IMR-90 (cell line): ENCODE data around the gene EBF3. TPM values are rescaled to one million over a fixed set of nuclear protein-coding genes. Genes with fewer than 3 reads are reported as not detected.

ENCODE experiments used
- ATAC-seq: fragments of 200-7000 bp; cut with Tn5 transposase; 2 replicates; pipeline ENCODE4 v1.9.1; 2020; ENCODE audit warnings: low read depth, mild to moderate bottlenecking, moderate library complexity
- BruUV-seq: library from RNA; stranded (reverse); fragments of 400-500 nt; replicated peaks from 2 replicates; lab custom pipeline; 2021; lab: Mats Ljungman, UMichigan
- CTCF ChIA-PET: fragments of 300-600 bp; formaldehyde crosslinking; extraction: SDS; loops from one replicate; lab custom pipeline; 2021; ENCODE audit warnings: antibody characterized with exemption; lab: Yijun Ruan, JAX
- POLR2A ChIA-PET: fragments of 300-600 bp; sonication (Branson Sonifier 250); formaldehyde crosslinking; loops from one replicate; lab custom pipeline; 2022; ENCODE audit warnings: antibody characterized with exemption; ENCODE audit not compliant: unreplicated experiment; lab: Charles Lee
- DNase-seq: peaks from one replicate; pipeline ENCODE4 v3.0.0; 2013
- H2AFZ ChIP-seq: replicated peaks from 2 replicates; pipeline ENCODE3; 2013; ENCODE audit warnings: low read length, mild to moderate bottlenecking; ENCODE audit not compliant: poor library complexity
- H2AK5ac ChIP-seq: 2 replicates; pipeline ENCODE4 v1.6.1; 2013; ENCODE audit warnings: low read depth, low read length, inconsistent platforms
- H2AK9ac ChIP-seq: replicated peaks from 2 replicates; pipeline ENCODE3; 2013; ENCODE audit warnings: mild to moderate bottlenecking, low read depth, low read length, moderate library complexity; ENCODE audit not compliant: poor library complexity
- H2BK120ac ChIP-seq: 2 replicates; pipeline ENCODE4 v1.6.1; 2013; ENCODE audit warnings: low read depth, low read length, inconsistent platforms
- H2BK15ac ChIP-seq: 3 replicates; pipeline ENCODE4 v1.6.1; 2013; ENCODE audit warnings: low read depth, low read length, inconsistent platforms
- H2BK20ac ChIP-seq: 2 replicates; pipeline ENCODE4 v1.6.1; 2013; ENCODE audit warnings: low read depth, mild to moderate bottlenecking, inconsistent platforms, low read length, moderate library complexity
- H2BK5ac ChIP-seq: 2 replicates; pipeline ENCODE4 v1.6.1; 2013; ENCODE audit warnings: mild to moderate bottlenecking, low read depth, low read length, inconsistent platforms; ENCODE audit not compliant: poor library complexity, severe bottlenecking
- H3K14ac ChIP-seq: replicated peaks from 2 replicates; pipeline ENCODE4 v1.6.1; 2013; ENCODE audit warnings: low read depth, low read length, inconsistent platforms
- H3K18ac ChIP-seq: 2 replicates; pipeline ENCODE4 v1.6.1; 2013; ENCODE audit warnings: low read depth, low read length, control low read depth
- H3K23ac ChIP-seq: 2 replicates; pipeline ENCODE4 v1.6.1; 2013; ENCODE audit warnings: low read depth, low read length, inconsistent platforms
- H3K27ac ChIP-seq: 2 replicates; pipeline ENCODE4 v1.5.1; 2013; ENCODE audit warnings: mild to moderate bottlenecking, control low read depth, low read length; ENCODE audit not compliant: insufficient read depth
- H3K27me3 ChIP-seq: 2 replicates; pipeline ENCODE4 v1.6.1; 2013; ENCODE audit warnings: low read length; ENCODE audit not compliant: control insufficient read depth, insufficient read depth
- H3K36me3 ChIP-seq: 2 replicates; pipeline ENCODE4 v1.6.1; 2013; ENCODE audit warnings: low read length, mixed read lengths; ENCODE audit not compliant: control insufficient read depth, insufficient read depth
- H3K4ac ChIP-seq: 2 replicates; pipeline ENCODE4 v1.6.1; 2013; ENCODE audit warnings: low read depth, low read length, inconsistent platforms
- H3K4me1 ChIP-seq: 2 replicates; pipeline ENCODE4 v1.6.1; 2013; ENCODE audit warnings: low read length, mixed read lengths; ENCODE audit not compliant: control insufficient read depth, insufficient read depth
- H3K4me2 ChIP-seq: 2 replicates; pipeline ENCODE4 v1.6.1; 2013; ENCODE audit warnings: low read depth, mild to moderate bottlenecking, control low read depth, low read length, moderate library complexity
- H3K4me3 ChIP-seq: 2 replicates; pipeline ENCODE4 v1.5.1; 2013; ENCODE audit warnings: low read depth, mild to moderate bottlenecking, control low read depth, low read length, moderate library complexity; ENCODE audit not compliant: insufficient read depth
- H3K56ac ChIP-seq: 2 replicates; pipeline ENCODE4 v1.6.1; 2013; ENCODE audit warnings: low read length, inconsistent platforms; ENCODE audit not compliant: insufficient read depth; ENCODE audit errors: extremely low read depth
- H3K79me1 ChIP-seq, 2 experiments: 2 replicates each; pipeline ENCODE4 v1.6.1; 2013; ENCODE audit warnings: low read length in 2 of 2, inconsistent platforms in 1 of 2, low read depth in 1 of 2
- H3K9ac ChIP-seq: 2 replicates; pipeline ENCODE4 v1.6.1; 2013; ENCODE audit warnings: low read depth, low read length, control low read depth
- H3K9me1 ChIP-seq: 2 replicates; pipeline ENCODE4 v1.6.1; 2013; ENCODE audit warnings: low read length, inconsistent platforms; ENCODE audit not compliant: insufficient read depth
- H3K9me3 ChIP-seq: 2 replicates; pipeline ENCODE4 v1.6.1; 2013; ENCODE audit warnings: low read length; ENCODE audit not compliant: control insufficient read depth, insufficient read depth
- H4K20me1 ChIP-seq: 2 replicates; pipeline ENCODE4 v1.6.1; 2013; ENCODE audit warnings: low read length, inconsistent platforms; ENCODE audit not compliant: insufficient read depth
- H4K5ac ChIP-seq: 2 replicates; pipeline ENCODE4 v1.6.1; 2013; ENCODE audit warnings: mild to moderate bottlenecking, low read depth, low read length, control low read depth
- H4K8ac ChIP-seq, 2 experiments: 2 replicates each; pipeline ENCODE4 v1.6.1; 2013; ENCODE audit warnings: low read depth in 2 of 2, low read length in 2 of 2, control low read depth in 1 of 2, inconsistent platforms in 1 of 2
- H4K91ac ChIP-seq: 2 replicates; pipeline ENCODE4 v1.6.1; 2013; ENCODE audit warnings: low read depth, low read length, inconsistent platforms; ENCODE audit not compliant: insufficient read depth
- CEBPB ChIP-seq: IDR thresholded peaks from 2 replicates; pipeline ENCODE4 v1.6.1; 2012; ENCODE audit warnings: low read depth, low read length, improper control_type of control experiment
- CHD1 ChIP-seq: IDR thresholded peaks from 2 replicates; pipeline ENCODE4 v1.6.1; 2012; ENCODE audit warnings: low read depth, low read length, improper control_type of control experiment
- CTCF ChIP-seq: conservative IDR thresholded peaks from 2 replicates; pipeline ENCODE4 v1.5.1; 2012; ENCODE audit warnings: mild to moderate bottlenecking, low read depth, low read length, improper control_type of control experiment
- MAZ ChIP-seq: IDR thresholded peaks from 2 replicates; pipeline ENCODE4 v1.6.1; 2012; ENCODE audit warnings: low read depth, mild to moderate bottlenecking, low read length, improper control_type of control experiment, moderate library complexity, borderline replicate concordance
- POLR2A ChIP-seq: IDR thresholded peaks from 2 replicates; pipeline ENCODE4 v1.6.1; 2012; ENCODE audit warnings: mild to moderate bottlenecking, low read depth, low read length
- RAD21 ChIP-seq: IDR thresholded peaks from 2 replicates; pipeline ENCODE4 v1.6.1; 2012; ENCODE audit warnings: low read length, improper control_type of control experiment
- RFX5 ChIP-seq: IDR thresholded peaks from 2 replicates; pipeline ENCODE4 v1.8.0; 2012; ENCODE audit warnings: low read depth, mild to moderate bottlenecking, low read length, moderate library complexity
- WGBS, 2 experiments: methylation state at CpG; one replicate each; pipeline versions ENCODE4 v1.1.5 to v1.1.7; 2013; ENCODE audit warnings: missing lambda C conversion rate in 2 of 2; ENCODE audit not compliant: insufficient read length in 1 of 2; ENCODE audit errors: extremely low coverage in 2 of 2; 5-methylcytosine and 5-hydroxymethylcytosine counted together
- dilution Hi-C: fragments of 300-500 bp; cut with HindIII; formaldehyde crosslinking; loops from one replicate; pipeline ENCODE4 v1.14.3; 2018; ENCODE audit warnings: low sequenced_read_pairs; ENCODE audit not compliant: unreplicated experiment
- in situ Hi-C: fragments of 300-500 bp; cut with MboI; formaldehyde crosslinking; loops from 3 replicates; pipeline ENCODE4 v1.14.3; 2019; ENCODE audit warnings: low sequenced_read_pairs, inconsistent platforms, mixed read lengths
- intact Hi-C: fragments of 100-400 bp; cut with micrococcal nuclease; formaldehyde crosslinking; loops from 2 replicates; pipeline ENCODE4 v1.10.0; 2022
- polyA plus RNA-seq, 3 experiments: library from polyadenylated mRNA; depleted of rRNA; stranded (reverse); fragments of >200 nt; gene quantifications; 2 replicates each; pipeline ENCODE4 v1.2.3, GENCODE V29; 2012; ENCODE audit warnings: low replicate concordance in 1 of 3
- total RNA-seq: library from RNA; depleted of rRNA; stranded (reverse); fragments of >200 nt; gene quantifications from 2 replicates; pipeline ENCODE4 v1.2.3, GENCODE V29; 2012
- TF ChIP-seq, protein P1 (sequence below): fragments of 150-350 bp; IDR thresholded peaks from 2 replicates; pipeline ENCODE4 v1.6.1; 2016; ENCODE audit warnings: low read depth, mild to moderate bottlenecking, low read length, moderate library complexity, borderline replicate concordance

EBF3 gene
- total and polyA plus RNA-seq, 2 of the 4 experiments (the other 2 are of a cell fraction), result 0.36 to 0.70 TPM

DNA sequence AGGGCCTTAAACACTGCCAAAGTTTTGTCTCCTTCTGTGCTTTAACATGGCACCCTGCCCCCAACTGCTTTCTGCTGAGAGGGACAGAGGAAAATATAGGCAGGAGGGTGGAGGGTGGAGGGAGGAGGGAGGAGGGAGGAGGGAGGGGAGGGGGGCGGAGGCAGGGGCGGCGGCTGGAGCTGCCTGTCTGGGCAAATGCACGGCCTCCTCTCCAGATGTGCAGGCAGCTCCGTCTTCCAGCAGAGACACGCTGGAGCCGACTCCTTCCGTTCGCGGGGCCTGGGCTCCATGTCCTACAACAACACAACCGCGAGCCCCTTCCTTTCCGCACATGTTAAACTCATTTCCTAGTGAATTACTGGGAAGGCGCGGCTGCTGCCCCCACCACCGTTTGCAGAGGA is 14.2 kb downstream of the EBF3 start:
- no peak overlapping the region for H3K9ac ChIP-seq
- BruUV-seq, result no TSS peak
- no peak for TF ChIP-seq RAD21
- no peak for TF ChIP-seq RFX5
- TF ChIP-seq CTCF, result no peak
- no peak; the same call in 1 of the 2 replicates for TF ChIP-seq MAZ
- TF ChIP-seq, protein P1, sequence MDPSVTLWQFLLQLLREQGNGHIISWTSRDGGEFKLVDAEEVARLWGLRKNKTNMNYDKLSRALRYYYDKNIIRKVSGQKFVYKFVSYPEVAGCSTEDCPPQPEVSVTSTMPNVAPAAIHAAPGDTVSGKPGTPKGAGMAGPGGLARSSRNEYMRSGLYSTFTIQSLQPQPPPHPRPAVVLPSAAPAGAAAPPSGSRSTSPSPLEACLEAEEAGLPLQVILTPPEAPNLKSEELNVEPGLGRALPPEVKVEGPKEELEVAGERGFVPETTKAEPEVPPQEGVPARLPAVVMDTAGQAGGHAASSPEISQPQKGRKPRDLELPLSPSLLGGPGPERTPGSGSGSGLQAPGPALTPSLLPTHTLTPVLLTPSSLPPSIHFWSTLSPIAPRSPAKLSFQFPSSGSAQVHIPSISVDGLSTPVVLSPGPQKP, result no peak
- TF ChIP-seq CHD1, result no peak
- TF ChIP-seq CEBPB, result no peak
- no peak for TF ChIP-seq POLR2A
- no peaks in the 10 kb centered on the region for H3K79me1 ChIP-seq
- intact Hi-C loops, result loop anchor here (10.0 kb wide), 1 partner anchor 625 kb away; no protein-coding TSS in a partner anchor
- no peak overlapping the region for H4K8ac ChIP-seq
- H3K56ac ChIP-seq, result no peak overlapping the region
- H3K4me2 ChIP-seq, result peak overlapping the region; percentile 41
- DNase-seq, result peak; percentile 26
- H3K36me3 ChIP-seq, result no peaks in the 10 kb centered on the region; the same call in 1 of the 2 replicates
- peaks cover 2% of the 10 kb centered on the region; the same call in 1 of the 2 replicates for H3K4me1 ChIP-seq
- no peak overlapping the region for H3K14ac ChIP-seq
- peak overlapping the region; percentile 54; the same call in 1 of the 2 replicates for H3K27ac ChIP-seq
- dilution Hi-C loops, result no loop called here
- 5% methylated on average over 7 of the region's 16 CpGs; no CpG with 5 or more reads in 1 of the 2 experiments for WGBS, 2 experiments
- no peak overlapping the region for H2AFZ ChIP-seq
- ATAC-seq, result peak; percentile 76
- no peaks in the 10 kb centered on the region for H3K9me3 ChIP-seq
- H4K91ac ChIP-seq, result no peak overlapping the region
- no peak overlapping the region for H2BK5ac ChIP-seq
- no peak overlapping the region for H2AK9ac ChIP-seq
- no peak overlapping the region for H2BK15ac ChIP-seq
- H3K27me3 ChIP-seq, result no peaks in the 10 kb centered on the region
- H3K4ac ChIP-seq, result 0 out of 2 replicates have a peak overlapping the region, but pooled peaks have one; percentile 10
- H4K5ac ChIP-seq, result no peak overlapping the region; the same call in 1 of the 2 replicates
- H3K4me3 ChIP-seq, result no peak overlapping the region
- ChIA-PET POLR2A (interaction anchor here (0.6 kb wide), 1 partner anchor 126 kb away, joined by 4 read pairs; no protein-coding TSS in a partner anchor), CTCF (interaction anchor here (0.9 to 1.2 kb wide), 2 partner anchors 61 to 160 kb away, joined by 3 to 4 read pairs; no protein-coding TSS in a partner anchor)
- no peaks in the 10 kb centered on the region for H3K9me1 ChIP-seq
- no peak overlapping the region for H2AK5ac ChIP-seq
- no peaks in the 10 kb centered on the region for H4K20me1 ChIP-seq
- no peak overlapping the region for H2BK20ac ChIP-seq
- H3K18ac ChIP-seq, result peak overlapping the region; percentile 4; the same call in 1 of the 2 replicates
- in situ Hi-C loops, result no loop called here
- no peak overlapping the region for H2BK120ac ChIP-seq
- no peak overlapping the region for H3K23ac ChIP-seq
